Lower leg skin (tissue), 4 donors: ENCODE results near the gene CBX3. TPM values are rescaled to one million over a fixed set of nuclear protein-coding genes. Genes with fewer than 3 reads are reported as not detected.

Experiments used
- DNase-seq, 2 donors: peaks; one replicate each; pipeline ENCODE4 v3.0.0-alpha.2; 2019; ENCODE audit warnings: low spot score in 2 of 2
- H3K4me3 ChIP-seq: fragments of 200-600 bp; sonication (generic); 2 replicates; pipeline ENCODE4 v1.5.1; 2017; ENCODE audit warnings: mild to moderate bottlenecking, low read depth; ENCODE audit not compliant: poor library complexity, severe bottlenecking
- POLR2A ChIP-seq, 2 donors: fragments of 450-650 bp; IDR thresholded peaks; one replicate each; pipeline ENCODE4 v1.6.1; 2016 to 2017; ENCODE audit warnings: antibody characterized with exemption in 2 of 2, mild to moderate bottlenecking in 1 of 2, moderate library complexity in 1 of 2
- WGBS, 2 donors: methylation state at CpG; one replicate each; pipeline ENCODE4 v1.1.5; 2018; 5-methylcytosine and 5-hydroxymethylcytosine counted together
- intact Hi-C: fragments of 100-400 bp; cut with DNase I; formaldehyde crosslinking; loops from one replicate; pipeline ENCODE4 v1.15.0; 2023; ENCODE audit warnings: low total_unique reads
- total RNA-seq, 4 donors: library from RNA; depleted of rRNA; stranded (reverse); fragments of >200 nt; gene quantifications; one replicate each; pipeline ENCODE4 v1.1.0, GENCODE V29; 2016
- TF ChIP-seq, protein P1 (sequence below), 3 donors: fragments of 450-650 bp; IDR thresholded peaks; one replicate each; pipeline ENCODE4 v1.5.1; 2016; ENCODE audit warnings: antibody characterized with exemption in 3 of 3, mild to moderate bottlenecking in 3 of 3, moderate library complexity in 2 of 3

Gene CBX3
- total RNA-seq, 4 donors from 2014 or later = 43.1 to 60.5 (median 51.9) TPM

DNA sequence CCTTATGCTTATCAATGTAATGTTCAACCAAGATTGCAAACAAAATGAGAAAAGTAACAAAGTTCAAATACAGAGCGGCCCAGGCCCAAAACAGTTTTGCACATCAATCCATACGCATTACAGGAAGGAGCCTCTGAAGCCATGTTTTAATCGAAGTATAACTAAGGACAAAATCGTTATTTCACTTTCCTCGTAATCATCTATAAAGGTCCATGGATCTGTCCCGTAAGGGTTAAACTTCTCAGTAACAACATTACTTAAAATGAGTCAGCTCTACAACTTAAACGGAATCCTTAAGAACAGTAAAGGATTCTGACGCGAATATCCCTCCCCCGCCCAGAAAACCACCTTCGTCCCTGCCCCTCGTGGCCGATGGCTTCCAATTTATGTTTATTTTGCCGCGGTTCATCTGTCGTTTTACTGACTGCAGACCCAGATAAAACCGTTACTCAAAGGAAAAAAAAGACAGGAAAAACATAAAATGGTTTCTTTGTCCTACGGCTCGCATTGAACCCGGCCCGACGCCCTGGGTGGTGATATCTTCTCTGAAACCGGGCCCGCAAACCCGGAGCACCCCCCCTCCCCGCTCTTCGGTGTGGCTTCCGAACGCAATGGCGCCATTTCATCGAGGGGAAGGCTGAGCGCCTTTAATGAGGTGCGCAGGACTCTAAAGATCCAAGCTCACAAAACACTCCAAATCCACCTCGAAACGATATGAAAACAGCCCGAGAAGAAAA is 2.1 kb upstream of the CBX3 start:
- peak; percentile 67 to 94 for DNase-seq
- intact Hi-C loops = loop anchor here (10.0 kb wide), 1 partner anchor 965 kb away; the partner anchor contains the start of gene HOXA9
- H3K4me3 ChIP-seq = peak overlapping the region; percentile 95
- 0 to 1% methylated on average over 36 of the region's 36 CpGs for WGBS, 2 donors
- TF ChIP-seq POLR2A (IDR thresholded peaks at IDR 0.05) = no peak
- TF ChIP-seq, protein P1, sequence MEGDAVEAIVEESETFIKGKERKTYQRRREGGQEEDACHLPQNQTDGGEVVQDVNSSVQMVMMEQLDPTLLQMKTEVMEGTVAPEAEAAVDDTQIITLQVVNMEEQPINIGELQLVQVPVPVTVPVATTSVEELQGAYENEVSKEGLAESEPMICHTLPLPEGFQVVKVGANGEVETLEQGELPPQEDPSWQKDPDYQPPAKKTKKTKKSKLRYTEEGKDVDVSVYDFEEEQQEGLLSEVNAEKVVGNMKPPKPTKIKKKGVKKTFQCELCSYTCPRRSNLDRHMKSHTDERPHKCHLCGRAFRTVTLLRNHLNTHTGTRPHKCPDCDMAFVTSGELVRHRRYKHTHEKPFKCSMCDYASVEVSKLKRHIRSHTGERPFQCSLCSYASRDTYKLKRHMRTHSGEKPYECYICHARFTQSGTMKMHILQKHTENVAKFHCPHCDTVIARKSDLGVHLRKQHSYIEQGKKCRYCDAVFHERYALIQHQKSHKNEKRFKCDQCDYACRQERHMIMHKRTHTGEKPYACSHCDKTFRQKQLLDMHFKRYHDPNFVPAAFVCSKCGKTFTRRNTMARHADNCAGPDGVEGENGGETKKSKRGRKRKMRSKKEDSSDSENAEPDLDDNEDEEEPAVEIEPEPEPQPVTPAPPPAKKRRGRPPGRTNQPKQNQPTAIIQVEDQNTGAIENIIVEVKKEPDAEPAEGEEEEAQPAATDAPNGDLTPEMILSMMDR (IDR thresholded peaks at IDR 0.05) = no peak

DNA sequence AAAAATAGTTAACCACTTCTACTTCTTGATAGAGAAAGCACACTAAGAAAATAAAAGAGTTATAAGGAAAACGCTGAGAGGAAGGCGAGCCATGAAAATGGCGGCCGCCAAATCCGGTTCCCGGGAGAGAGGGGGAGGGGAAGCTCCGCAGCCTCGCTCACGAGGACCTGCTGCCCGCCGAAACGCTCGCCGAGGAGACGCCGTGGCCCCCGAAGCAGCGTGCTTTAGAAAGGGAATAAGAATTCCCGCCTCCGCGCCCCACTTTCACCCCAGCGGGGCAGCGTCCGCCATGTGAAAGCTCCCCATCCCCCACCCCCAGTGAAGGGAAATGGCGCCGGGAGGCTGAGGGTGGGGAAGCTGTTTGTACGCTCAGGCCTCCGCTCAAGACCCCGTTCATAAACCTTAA is 1.5 kb upstream of the CBX3 start:
- 0% methylated on average over 24 of the region's 29 CpGs for WGBS, 2 donors

GRCh38 chr7:26200444-26201246 is 900 bp upstream of the CBX3 start, which contains the start of gene HNRNPA2B1:
Gene HNRNPA2B1 (minus strand): TSS chr7:26200746. CDS start chr7:26200577, 169 bp downstream.
- H3K4me3 ChIP-seq = peak within 1 kb of the TSS; percentile 95
- WGBS, 2 donors = 0% methylated on average over 62 to 71 of the region's 71 CpGs
- peak; percentile 98 to 99 for DNase-seq
- intact Hi-C loops = loop anchor here (10.0 kb wide), 1 partner anchor 964 kb away; the partner anchor contains the start of gene HOXA9
- peak in 1 of 2 donors; percentile 100 for TF ChIP-seq POLR2A (IDR thresholded peaks at IDR 0.05)
- TF ChIP-seq, protein P1 (IDR thresholded peaks at IDR 0.05) = no peak

More for the DNA sequence above, 1.5 kb upstream of the CBX3 start:
- peak; percentile 64 to 96 for DNase-seq
- TF ChIP-seq POLR2A (IDR thresholded peaks at IDR 0.05) = no peak
- TF ChIP-seq, protein P1 (IDR thresholded peaks at IDR 0.05) = no peak
- intact Hi-C loops = loop anchor here (10.0 kb wide), 1 partner anchor 965 kb away; the partner anchor contains the start of gene HOXA9
- H3K4me3 ChIP-seq = peak overlapping the region; percentile 95

GRCh38 chr7:26202019-26202990 is 760 bp downstream of the CBX3 start:
- TF ChIP-seq POLR2A (IDR thresholded peaks at IDR 0.05) = no peak
- TF ChIP-seq, protein P1 (IDR thresholded peaks at IDR 0.05) = no peak
- intact Hi-C loops = loop anchor here (10.0 kb wide), 1 partner anchor 962 kb away; the partner anchor contains the start of gene HOXA9
- peak; percentile 49 to 88 for DNase-seq
- peak overlapping the region; percentile 95 for H3K4me3 ChIP-seq
- WGBS, 2 donors = 2% methylated on average over 26 to 27 of the region's 68 CpGs

DNA sequence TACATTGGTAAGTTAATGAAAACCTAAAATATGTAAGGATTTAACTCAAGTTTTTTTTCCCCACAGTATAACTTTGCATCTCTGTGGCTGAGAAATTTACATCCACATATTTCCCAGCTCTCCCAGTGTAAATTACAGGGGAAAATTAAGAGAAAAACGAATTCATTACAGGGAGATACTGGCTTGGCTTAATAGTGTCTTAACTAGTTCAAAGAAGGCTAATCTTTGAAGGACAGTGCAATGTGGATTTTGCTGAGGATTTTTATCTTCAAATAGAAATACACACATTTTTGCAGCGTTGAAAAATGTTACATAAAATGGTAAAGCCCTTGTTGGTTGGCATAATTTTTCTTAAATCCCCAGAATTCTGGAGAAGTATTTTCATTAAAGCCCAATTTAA is 1.5 kb downstream of the CBX3 start:
- H3K4me3 ChIP-seq = peak overlapping the region; percentile 95
- WGBS, 2 donors = 7 to 11% methylated on average over 2 of the region's 2 CpGs
- no peak for DNase-seq
- TF ChIP-seq, protein P1 (IDR thresholded peaks at IDR 0.05) = no peak
- TF ChIP-seq POLR2A (IDR thresholded peaks at IDR 0.05) = no peak
- intact Hi-C loops = loop anchor here (10.0 kb wide), 1 partner anchor 962 kb away; the partner anchor contains the start of gene HOXA9
